Measurements from ENCODE around the gene NKAIN2. TPM values are rescaled to one million over a fixed set of nuclear protein-coding genes. Genes with fewer than 3 reads are reported as not detected.

The NKAIN2 gene
- total RNA-seq, 4 donors from 2014 or later = 0.31 to 0.58 (median 0.39) TPM; not detected in 1

DNA sequence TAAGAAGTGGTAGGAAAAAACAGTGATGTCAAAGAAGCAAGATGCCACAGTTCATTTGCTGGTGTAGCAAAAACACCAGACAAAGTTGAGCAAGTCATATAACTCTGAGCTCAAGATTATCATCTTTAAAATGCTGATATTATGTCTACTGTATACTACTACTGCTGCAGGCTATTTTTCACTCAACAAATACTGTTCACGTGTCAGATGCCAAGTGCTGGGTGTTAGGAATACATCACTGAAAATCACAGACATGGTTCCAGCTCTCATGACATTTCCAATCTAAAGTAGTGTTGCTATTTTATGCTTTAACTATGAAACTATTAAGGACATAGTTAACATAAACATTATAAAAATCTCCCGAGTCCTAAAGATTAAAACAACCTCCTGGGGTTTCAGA, 163.0 kb downstream of the NKAIN2 start:
- intact Hi-C loops (cut with DNase I; ENCODE audit: low total_unique reads) (loop anchor here (1.0 kb wide), 1 partner anchor 164 kb away; no protein-coding TSS in a partner anchor), in situ Hi-C loops (cut with MboI; ENCODE audit: low sequenced_read_pairs in 4 of 4) (no loop called here)
- no peak overlapping the region for H3K4me3 ChIP-seq
- H3K27ac ChIP-seq = no peak overlapping the region
- H3K9me3 ChIP-seq = no peaks in the 10 kb centered on the region
- no peaks in the 10 kb centered on the region for H3K27me3 ChIP-seq
- ATAC-seq = no peak
- H3K36me3 ChIP-seq = no peaks in the 10 kb centered on the region
- TF ChIP-seq, protein P1, sequence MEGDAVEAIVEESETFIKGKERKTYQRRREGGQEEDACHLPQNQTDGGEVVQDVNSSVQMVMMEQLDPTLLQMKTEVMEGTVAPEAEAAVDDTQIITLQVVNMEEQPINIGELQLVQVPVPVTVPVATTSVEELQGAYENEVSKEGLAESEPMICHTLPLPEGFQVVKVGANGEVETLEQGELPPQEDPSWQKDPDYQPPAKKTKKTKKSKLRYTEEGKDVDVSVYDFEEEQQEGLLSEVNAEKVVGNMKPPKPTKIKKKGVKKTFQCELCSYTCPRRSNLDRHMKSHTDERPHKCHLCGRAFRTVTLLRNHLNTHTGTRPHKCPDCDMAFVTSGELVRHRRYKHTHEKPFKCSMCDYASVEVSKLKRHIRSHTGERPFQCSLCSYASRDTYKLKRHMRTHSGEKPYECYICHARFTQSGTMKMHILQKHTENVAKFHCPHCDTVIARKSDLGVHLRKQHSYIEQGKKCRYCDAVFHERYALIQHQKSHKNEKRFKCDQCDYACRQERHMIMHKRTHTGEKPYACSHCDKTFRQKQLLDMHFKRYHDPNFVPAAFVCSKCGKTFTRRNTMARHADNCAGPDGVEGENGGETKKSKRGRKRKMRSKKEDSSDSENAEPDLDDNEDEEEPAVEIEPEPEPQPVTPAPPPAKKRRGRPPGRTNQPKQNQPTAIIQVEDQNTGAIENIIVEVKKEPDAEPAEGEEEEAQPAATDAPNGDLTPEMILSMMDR (IDR thresholded peaks at IDR 0.05 in 4 of 5, conservative IDR thresholded peaks at IDR 0.05 in 1 of 5) = no peak
- TF ChIP-seq POLR2A (IDR thresholded peaks at IDR 0.05) = no peak
- no peak for DNase-seq
- H3K4me1 ChIP-seq = peaks cover 8 to 10% of the 10 kb centered on the region in 2 donors

DNA sequence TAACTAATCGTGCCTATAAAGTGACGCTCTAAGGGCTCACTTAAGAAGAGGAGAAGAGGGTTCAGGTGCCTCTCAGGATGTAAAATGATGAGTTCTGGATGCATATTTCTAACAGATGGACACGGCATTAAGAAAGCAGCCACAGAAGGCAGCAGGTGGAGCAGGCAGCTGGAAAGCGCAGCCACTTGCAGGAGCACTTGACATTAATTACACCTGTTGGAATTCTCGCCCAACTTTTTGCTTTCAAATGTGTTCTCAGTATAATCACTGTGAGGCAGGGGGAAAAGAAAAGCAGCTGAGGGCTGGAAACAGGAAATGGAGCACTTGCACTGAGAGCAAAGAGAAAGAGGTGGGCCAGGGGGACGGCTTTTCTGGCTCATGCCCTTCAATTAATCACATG, 164.2 kb downstream of the NKAIN2 start:
- ATAC-seq = no peak
- intact Hi-C loops (cut with DNase I; ENCODE audit: low total_unique reads) (no loop called here), in situ Hi-C loops (cut with MboI; ENCODE audit: low sequenced_read_pairs in 4 of 4) (no loop called here)
- no peak overlapping the region for H3K27ac ChIP-seq
- DNase-seq = no peak
- no peak overlapping the region for H3K4me3 ChIP-seq
- H3K36me3 ChIP-seq = no peaks in the 10 kb centered on the region
- no peaks in the 10 kb centered on the region for H3K27me3 ChIP-seq
- no peak for TF ChIP-seq POLR2A (IDR thresholded peaks at IDR 0.05)
- TF ChIP-seq, protein P1 (IDR thresholded peaks at IDR 0.05 in 4 of 5, conservative IDR thresholded peaks at IDR 0.05 in 1 of 5) = no peak
- peaks cover 8 to 10% of the 10 kb centered on the region in 2 donors for H3K4me1 ChIP-seq
- H3K9me3 ChIP-seq = no peaks in the 10 kb centered on the region

DNA sequence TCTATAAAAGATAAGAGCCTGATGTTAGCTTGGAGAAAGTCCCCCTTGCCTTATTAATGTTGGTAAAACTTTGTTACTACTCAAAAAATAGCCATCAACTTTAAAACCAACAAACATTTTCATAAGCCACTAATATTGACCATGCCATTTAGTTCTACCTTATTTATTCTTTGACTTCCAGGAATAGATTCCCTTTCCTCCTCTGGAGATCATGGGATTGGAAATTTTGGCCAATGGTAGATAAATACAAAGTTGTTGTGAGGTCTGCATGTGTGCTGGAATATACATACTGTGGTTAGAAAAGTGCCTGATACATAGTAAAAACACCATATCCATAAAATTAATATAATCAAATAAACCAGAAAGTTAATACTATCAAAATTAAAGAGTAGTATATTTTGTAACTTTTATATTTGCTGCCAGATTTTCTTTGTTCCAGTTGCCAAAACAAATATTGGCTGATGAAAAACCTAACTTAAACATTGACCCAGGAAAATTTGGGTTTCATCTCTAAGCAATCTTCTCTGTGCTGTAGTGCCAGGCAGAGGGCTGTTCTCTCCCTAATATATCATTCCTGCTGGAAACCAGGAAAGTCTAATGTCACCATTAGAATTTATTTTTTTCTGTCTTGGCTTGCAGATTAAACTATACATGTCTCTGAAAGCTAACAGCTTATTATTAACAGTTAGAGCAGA, 169.1 kb downstream of the NKAIN2 start:
- intact Hi-C loops (cut with DNase I; ENCODE audit: low total_unique reads) (no loop called here), in situ Hi-C loops (cut with MboI; ENCODE audit: low sequenced_read_pairs in 4 of 4) (no loop called here)
- H3K36me3 ChIP-seq = no peaks in the 10 kb centered on the region
- no peak for TF ChIP-seq POLR2A (IDR thresholded peaks at IDR 0.05)
- TF ChIP-seq, protein P1 (IDR thresholded peaks at IDR 0.05 in 4 of 5, conservative IDR thresholded peaks at IDR 0.05 in 1 of 5) = no peak
- no peak overlapping the region for H3K4me3 ChIP-seq
- ATAC-seq = no peak
- DNase-seq = no peak
- H3K4me1 ChIP-seq = no peaks in the 10 kb centered on the region
- H3K27me3 ChIP-seq = no peaks in the 10 kb centered on the region
- no peak overlapping the region for H3K27ac ChIP-seq
- no peaks in the 10 kb centered on the region for H3K9me3 ChIP-seq

DNA sequence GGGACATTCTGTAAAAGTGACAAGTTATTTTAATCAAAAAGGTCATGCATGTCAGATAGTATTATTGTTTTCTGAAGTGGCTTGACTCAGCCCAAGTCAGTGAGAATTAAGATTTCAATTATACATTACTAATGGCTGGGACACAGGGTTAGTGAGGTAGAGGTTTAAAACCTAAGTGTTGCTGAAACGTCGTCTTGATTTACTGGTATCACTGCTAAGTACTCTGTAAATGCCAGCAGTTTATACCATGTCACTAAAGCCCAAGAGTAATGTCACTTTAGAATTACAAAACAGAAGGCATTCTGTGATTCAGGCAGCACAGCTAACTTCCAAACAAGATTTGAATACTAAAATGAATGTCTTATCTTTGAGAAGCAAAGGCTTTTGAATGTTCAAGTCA, 176.6 kb downstream of the NKAIN2 start:
- H3K4me1 ChIP-seq = no peaks in the 10 kb centered on the region
- no peaks in the 10 kb centered on the region for H3K9me3 ChIP-seq
- intact Hi-C loops (cut with DNase I; ENCODE audit: low total_unique reads) (no loop called here), in situ Hi-C loops (cut with MboI; ENCODE audit: low sequenced_read_pairs in 4 of 4) (no loop called here)
- TF ChIP-seq, protein P1 (IDR thresholded peaks at IDR 0.05 in 4 of 5, conservative IDR thresholded peaks at IDR 0.05 in 1 of 5) = no peak
- TF ChIP-seq POLR2A (IDR thresholded peaks at IDR 0.05) = no peak
- no peaks in the 10 kb centered on the region for H3K36me3 ChIP-seq
- H3K4me3 ChIP-seq = no peak overlapping the region
- no peaks in the 10 kb centered on the region for H3K27me3 ChIP-seq
- H3K27ac ChIP-seq = no peak overlapping the region
- DNase-seq (no peak), ATAC-seq (no peak)

DNA sequence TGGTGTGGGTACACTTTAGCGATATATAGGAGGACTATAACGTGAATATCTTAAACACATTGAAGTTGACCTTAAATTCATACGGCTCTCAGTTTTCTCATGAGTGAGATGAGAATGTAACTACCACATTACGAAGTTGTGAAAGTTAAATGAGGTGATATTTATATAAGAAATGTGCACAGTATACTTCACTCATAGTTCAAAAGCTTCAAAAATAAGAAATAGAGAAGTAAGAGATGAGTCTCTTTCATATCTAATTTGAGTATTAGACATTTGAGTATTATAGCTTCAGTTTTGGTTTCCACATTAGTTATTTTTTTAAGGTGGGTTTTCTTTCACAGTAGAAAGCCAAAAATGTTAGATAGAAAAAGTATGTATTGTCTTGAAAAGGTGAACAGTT, 183.3 kb downstream of the NKAIN2 start:
- H3K4me3 ChIP-seq = no peak overlapping the region
- H3K4me1 ChIP-seq = peaks cover 0 to 4% of the 10 kb centered on the region in 2 donors
- H3K27ac ChIP-seq = no peak overlapping the region
- TF ChIP-seq, protein P1 (IDR thresholded peaks at IDR 0.05 in 4 of 5, conservative IDR thresholded peaks at IDR 0.05 in 1 of 5) = no peak
- TF ChIP-seq POLR2A (IDR thresholded peaks at IDR 0.05) = no peak
- no peaks in the 10 kb centered on the region for H3K27me3 ChIP-seq
- no peaks in the 10 kb centered on the region for H3K36me3 ChIP-seq
- DNase-seq (no peak), ATAC-seq (no peak)
- in situ Hi-C loops (cut with MboI; ENCODE audit: low sequenced_read_pairs in 4 of 4) = no loop called here
- intact Hi-C loops (cut with DNase I; ENCODE audit: low total_unique reads) = no loop called here
- no peaks in the 10 kb centered on the region for H3K9me3 ChIP-seq
